HG03060 (cell line): ENCODE data around the gene MSL3.

Experiments
- ATAC-seq: cut with Tn5 transposase; IDR thresholded peaks from one replicate; pipeline ENCODE4 v1.9.1; 2021; ENCODE audit warnings: low read depth, moderate number of reproducible peaks; ENCODE audit not compliant: unreplicated experiment

MSL3 gene

DNA sequence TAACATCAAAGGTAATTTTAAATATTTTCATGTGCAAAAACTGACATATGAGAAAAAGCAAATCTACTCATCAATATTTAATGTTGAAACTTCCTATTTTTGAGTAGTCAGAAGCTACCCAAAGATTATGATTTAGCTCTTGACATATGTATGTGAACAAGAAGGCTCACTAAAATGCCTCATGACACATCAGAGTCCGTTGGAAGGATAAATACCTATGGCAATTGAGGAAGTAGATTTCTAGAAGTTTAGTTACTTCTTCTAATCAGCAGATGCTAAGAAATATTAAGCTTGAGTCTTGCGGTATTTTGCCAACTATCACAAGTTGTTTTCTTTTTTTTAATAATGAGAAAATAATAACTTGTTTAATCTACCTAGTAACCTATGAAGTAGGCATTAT is 55.3 kb downstream of the MSL3 start:
- no peak for ATAC-seq
